Measurements from ENCODE around the gene ZNRF3.

- TF ChIP-seq CTCF (conservative IDR thresholded peaks at IDR 0.05; ENCODE audit: low read depth, low read length) (no peak), EZH2 (IDR thresholded peaks at IDR 0.05; ENCODE audit: low read length, unreplicated experiment) (no peak)
Measured at GRCh38 chr22:28838971-28839370, 44.4 kb upstream of the ZNRF3 start.
